ENCODE measurements around the gene DIAPH2.

- TF ChIP-seq ZNF274 (IDR thresholded peaks at IDR 0.05; ENCODE audit: low read depth, low read length) (no peak), CEBPB (IDR thresholded peaks at IDR 0.05; ENCODE audit: low read depth) (no peak), EZH2 (IDR thresholded peaks at IDR 0.05) (no peak), TCF7L2 (IDR thresholded peaks at IDR 0.05; ENCODE audit: borderline replicate concordance, extremely low read depth, insufficient read depth, insufficient read length) (no peak), POLR2A (IDR thresholded peaks at IDR 0.05; ENCODE audit: borderline replicate concordance, extremely low read depth, insufficient read depth, insufficient read length) (no peak), SIN3A (IDR thresholded peaks at IDR 0.05; ENCODE audit: low read depth) (no peak), RAD21 (IDR thresholded peaks at IDR 0.05; ENCODE audit: low read depth) (no peak), JUND (IDR thresholded peaks at IDR 0.05) (0 out of 2 replicates have a peak, but pooled peaks have one; percentile 30), EGR1 (IDR thresholded peaks at IDR 0.05; ENCODE audit: low read depth) (no peak), POLR2AphosphoS5 (IDR thresholded peaks at IDR 0.05; ENCODE audit: low read depth, low read length) (no peak), SP1 (IDR thresholded peaks at IDR 0.05; ENCODE audit: low read depth) (no peak)
- TF ChIP-seq, protein P1, sequence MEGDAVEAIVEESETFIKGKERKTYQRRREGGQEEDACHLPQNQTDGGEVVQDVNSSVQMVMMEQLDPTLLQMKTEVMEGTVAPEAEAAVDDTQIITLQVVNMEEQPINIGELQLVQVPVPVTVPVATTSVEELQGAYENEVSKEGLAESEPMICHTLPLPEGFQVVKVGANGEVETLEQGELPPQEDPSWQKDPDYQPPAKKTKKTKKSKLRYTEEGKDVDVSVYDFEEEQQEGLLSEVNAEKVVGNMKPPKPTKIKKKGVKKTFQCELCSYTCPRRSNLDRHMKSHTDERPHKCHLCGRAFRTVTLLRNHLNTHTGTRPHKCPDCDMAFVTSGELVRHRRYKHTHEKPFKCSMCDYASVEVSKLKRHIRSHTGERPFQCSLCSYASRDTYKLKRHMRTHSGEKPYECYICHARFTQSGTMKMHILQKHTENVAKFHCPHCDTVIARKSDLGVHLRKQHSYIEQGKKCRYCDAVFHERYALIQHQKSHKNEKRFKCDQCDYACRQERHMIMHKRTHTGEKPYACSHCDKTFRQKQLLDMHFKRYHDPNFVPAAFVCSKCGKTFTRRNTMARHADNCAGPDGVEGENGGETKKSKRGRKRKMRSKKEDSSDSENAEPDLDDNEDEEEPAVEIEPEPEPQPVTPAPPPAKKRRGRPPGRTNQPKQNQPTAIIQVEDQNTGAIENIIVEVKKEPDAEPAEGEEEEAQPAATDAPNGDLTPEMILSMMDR (IDR thresholded peaks at IDR 0.05 in 2 of 3, conservative IDR thresholded peaks at IDR 0.05 in 1 of 3; ENCODE audit: borderline replicate concordance in 1 of 3, insufficient read depth in 1 of 3, low read depth in 2 of 3, low read length in 2 of 3): no peak
Observed at GRCh38 chrX:96837808-96838207, 153.2 kb downstream of the DIAPH2 start.

Measured in HCT116 (cell line).